Fibroblast of lung (primary cell): ENCODE measurements around the gene CNR1. TPM values are rescaled to one million over a fixed set of nuclear protein-coding genes. Genes with fewer than 3 reads are reported as not detected.

Experiments used
- DNase-seq, 2 donors: peaks; one replicate each; pipeline versions ENCODE4 v3.0.0 to v3.0.0-alpha.2; 2010; ENCODE audit warnings: low read depth in 2 of 2
- H2AFZ ChIP-seq: 2 replicates; pipeline ENCODE4 v1.5.1; 2012; ENCODE audit warnings: low read length, control low read depth, inconsistent platforms
- H3K27ac ChIP-seq: 2 replicates; pipeline ENCODE4 v1.5.1; 2011; ENCODE audit warnings: low read length, control low read depth; ENCODE audit not compliant: insufficient read depth
- H3K27me3 ChIP-seq: 2 replicates; pipeline ENCODE4 v1.5.1; 2011; ENCODE audit warnings: mild to moderate bottlenecking, low read length; ENCODE audit not compliant: control insufficient read depth, insufficient read depth
- H3K36me3 ChIP-seq: 2 replicates; pipeline ENCODE4 v1.5.1; 2011; ENCODE audit warnings: low read length; ENCODE audit not compliant: control insufficient read depth, insufficient read depth
- H3K4me1 ChIP-seq: 2 replicates; pipeline ENCODE4 v1.5.1; 2011; ENCODE audit warnings: low read length; ENCODE audit not compliant: control insufficient read depth, insufficient read depth; ENCODE audit errors: extremely low read depth
- H3K4me2 ChIP-seq: 2 replicates; pipeline ENCODE4 v1.5.1; 2011; ENCODE audit warnings: low read length, control low read depth; ENCODE audit not compliant: insufficient read depth; ENCODE audit errors: extremely low read depth
- H3K4me3 ChIP-seq, 4 experiments: fragments of 200-600 bp in 1 of 4; sonication (generic) in 1 of 4; replicated peaks in 1 of 4; 2 replicates each; pipeline ENCODE4 v1.5.1; 2011 to 2016; ENCODE audit warnings: low read length in 4 of 4, low read depth in 3 of 4, mild to moderate bottlenecking in 3 of 4, control low read depth in 2 of 4, inconsistent platforms in 1 of 4, mixed read lengths in 1 of 4; ENCODE audit not compliant: insufficient read depth in 1 of 4; ENCODE audit errors: control extremely low read depth in 1 of 4
- H3K79me2 ChIP-seq: 2 replicates; pipeline ENCODE4 v1.5.1; 2012; ENCODE audit warnings: mild to moderate bottlenecking, low read length, inconsistent platforms; ENCODE audit not compliant: control insufficient read depth, insufficient read depth
- H3K9ac ChIP-seq: 2 replicates; pipeline ENCODE4 v1.5.1; 2011; ENCODE audit warnings: mild to moderate bottlenecking, low read length, control low read depth; ENCODE audit not compliant: insufficient read depth
- H3K9me3 ChIP-seq: 2 replicates; pipeline ENCODE4 v1.5.1; 2012; ENCODE audit warnings: low read depth, low read length; ENCODE audit not compliant: control insufficient read depth, insufficient read depth
- H4K20me1 ChIP-seq: 2 replicates; pipeline ENCODE4 v1.5.1; 2011; ENCODE audit warnings: low read length; ENCODE audit not compliant: control insufficient read depth, insufficient read depth; ENCODE audit errors: extremely low read depth
- EZH2 ChIP-seq: IDR thresholded peaks from 2 replicates; pipeline ENCODE4 v1.5.1; 2012; ENCODE audit warnings: low read length, control low read depth, mild to moderate bottlenecking; ENCODE audit errors: missing control alignments
- polyA plus RNA-seq, 2 donors: library from polyadenylated mRNA; depleted of rRNA in 1 of 2; stranded (reverse) in 1 of 2; unstranded in 1 of 2; fragments of >200 nt; gene quantifications; 2 replicates each; pipeline ENCODE4 v1.2.1, GENCODE V29; 2011 to 2012; ENCODE audit warnings: missing spikeins in 1 of 2
- total RNA-seq: library from RNA; depleted of rRNA; stranded (reverse); fragments of >200 nt; gene quantifications from 2 replicates; pipeline ENCODE4 v1.2.1, GENCODE V29; 2014
- TF ChIP-seq, protein P1 (sequence below), 2 donors: IDR thresholded peaks in 1 of 2; conservative IDR thresholded peaks in 1 of 2; 1 replicate in 1 of 2; 2 replicates in 1 of 2; pipeline ENCODE4 v1.5.1; 2011 to 2012; ENCODE audit warnings: low read length in 2 of 2, control low read depth in 1 of 2, inconsistent platforms in 1 of 2, low read depth in 1 of 2, mild to moderate bottlenecking in 1 of 2

The CNR1 gene
- total and polyA plus RNA-seq, 2 donors (not counting 1 experiment from before 2014, with no cell fraction given), result not detected

DNA sequence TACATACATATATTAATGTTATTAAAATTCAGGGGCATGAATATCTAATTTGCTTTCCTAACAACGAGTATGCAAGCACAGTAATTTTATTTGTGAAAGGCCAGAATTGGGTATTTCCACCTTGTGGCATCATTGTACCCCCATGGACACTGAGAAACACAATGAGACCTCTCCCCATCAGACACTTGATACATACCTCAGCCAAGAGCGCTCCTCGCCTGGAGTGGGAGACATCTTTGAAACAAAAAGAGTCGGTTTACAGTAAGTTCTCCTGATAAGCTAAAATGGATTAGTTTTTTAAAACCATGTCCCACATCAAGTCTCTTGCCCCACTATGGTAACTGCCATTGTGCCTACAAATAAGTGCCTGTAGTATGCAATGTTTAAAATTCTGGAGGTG lies 2.1 kb downstream of the CNR1 start:
- Histone ChIP-seq H3K36me3 (no peaks in the 10 kb centered on the region), H3K4me1 (no peaks in the 10 kb centered on the region), H3K9me3 (no peaks in the 10 kb centered on the region), H3K27ac (no peak overlapping the region), H4K20me1 (no peaks in the 10 kb centered on the region), H3K79me2 (no peaks in the 10 kb centered on the region), H3K27me3 (peaks cover 33% of the 10 kb centered on the region), H3K4me2 (no peak overlapping the region), H2AFZ (no peak overlapping the region), H3K4me3 (no peak overlapping the region), H3K9ac (no peak overlapping the region)
- no peak for TF ChIP-seq EZH2
- TF ChIP-seq, protein P1, sequence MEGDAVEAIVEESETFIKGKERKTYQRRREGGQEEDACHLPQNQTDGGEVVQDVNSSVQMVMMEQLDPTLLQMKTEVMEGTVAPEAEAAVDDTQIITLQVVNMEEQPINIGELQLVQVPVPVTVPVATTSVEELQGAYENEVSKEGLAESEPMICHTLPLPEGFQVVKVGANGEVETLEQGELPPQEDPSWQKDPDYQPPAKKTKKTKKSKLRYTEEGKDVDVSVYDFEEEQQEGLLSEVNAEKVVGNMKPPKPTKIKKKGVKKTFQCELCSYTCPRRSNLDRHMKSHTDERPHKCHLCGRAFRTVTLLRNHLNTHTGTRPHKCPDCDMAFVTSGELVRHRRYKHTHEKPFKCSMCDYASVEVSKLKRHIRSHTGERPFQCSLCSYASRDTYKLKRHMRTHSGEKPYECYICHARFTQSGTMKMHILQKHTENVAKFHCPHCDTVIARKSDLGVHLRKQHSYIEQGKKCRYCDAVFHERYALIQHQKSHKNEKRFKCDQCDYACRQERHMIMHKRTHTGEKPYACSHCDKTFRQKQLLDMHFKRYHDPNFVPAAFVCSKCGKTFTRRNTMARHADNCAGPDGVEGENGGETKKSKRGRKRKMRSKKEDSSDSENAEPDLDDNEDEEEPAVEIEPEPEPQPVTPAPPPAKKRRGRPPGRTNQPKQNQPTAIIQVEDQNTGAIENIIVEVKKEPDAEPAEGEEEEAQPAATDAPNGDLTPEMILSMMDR (conservative IDR thresholded peaks at IDR 0.05 in 1 of 2, IDR thresholded peaks at IDR 0.05 in 1 of 2; ENCODE audit: low read depth in 1 of 2, low read length in 2 of 2), result no peak
- no peak for DNase-seq

DNA sequence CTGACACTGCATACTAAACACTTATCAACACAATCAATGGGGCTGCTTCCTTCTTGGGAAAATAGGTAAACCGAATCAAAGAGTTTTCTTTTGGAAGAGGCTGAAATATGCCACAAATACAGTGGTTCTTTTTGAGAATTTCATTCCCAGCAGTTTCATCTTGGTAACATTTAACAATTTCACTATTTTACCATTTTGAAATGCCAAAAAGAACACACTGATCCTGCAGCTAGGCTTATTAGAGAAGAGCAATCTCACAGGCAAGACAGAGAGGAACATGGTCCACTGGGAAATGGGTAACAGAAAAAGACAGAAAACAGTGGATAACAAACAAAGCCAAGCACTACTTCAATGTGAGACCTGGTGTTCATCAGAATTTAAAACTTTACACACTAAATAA lies 2.5 kb downstream of the CNR1 start:
- H3K4me1 ChIP-seq, result no peaks in the 10 kb centered on the region
- H4K20me1 ChIP-seq, result no peaks in the 10 kb centered on the region
- peaks cover 33% of the 10 kb centered on the region for H3K27me3 ChIP-seq
- TF ChIP-seq, protein P1 (conservative IDR thresholded peaks at IDR 0.05 in 1 of 2, IDR thresholded peaks at IDR 0.05 in 1 of 2; ENCODE audit: low read depth in 1 of 2, low read length in 2 of 2), result no peak
- TF ChIP-seq EZH2, result no peak
- no peak overlapping the region for H3K4me3 ChIP-seq
- no peak overlapping the region for H2AFZ ChIP-seq
- H3K27ac ChIP-seq, result no peak overlapping the region
- H3K4me2 ChIP-seq, result no peak overlapping the region
- DNase-seq, result no peak
- no peak overlapping the region for H3K9ac ChIP-seq
- no peaks in the 10 kb centered on the region for H3K36me3 ChIP-seq
- H3K79me2 ChIP-seq, result no peaks in the 10 kb centered on the region
- H3K9me3 ChIP-seq, result no peaks in the 10 kb centered on the region

DNA sequence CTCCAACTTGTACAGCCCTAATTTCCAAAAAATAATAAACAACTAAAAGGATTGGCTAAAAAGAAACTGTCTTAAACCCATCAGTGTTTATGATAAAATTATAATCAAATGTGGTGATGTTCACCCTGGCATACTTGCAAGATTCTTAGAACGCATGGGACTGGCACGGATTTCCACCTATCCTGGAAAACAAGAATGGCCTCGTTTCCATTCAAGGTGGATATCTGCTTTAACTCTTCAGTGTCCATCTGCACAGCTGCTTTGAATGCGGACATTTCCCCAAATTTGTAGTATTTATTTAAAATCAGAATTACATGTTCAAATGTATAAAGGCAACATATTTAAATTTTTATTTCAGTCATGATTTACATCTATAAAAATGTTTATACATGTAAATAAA lies 4.2 kb downstream of the CNR1 start:
- no peak for TF ChIP-seq EZH2
- TF ChIP-seq, protein P1 (conservative IDR thresholded peaks at IDR 0.05 in 1 of 2, IDR thresholded peaks at IDR 0.05 in 1 of 2; ENCODE audit: low read depth in 1 of 2, low read length in 2 of 2), result no peak
- Histone ChIP-seq H3K79me2 (no peaks in the 10 kb centered on the region), H3K4me1 (no peaks in the 10 kb centered on the region), H3K9me3 (no peaks in the 10 kb centered on the region), H3K27me3 (peaks cover 16% of the 10 kb centered on the region), H3K27ac (no peak overlapping the region), H3K4me2 (no peak overlapping the region), H4K20me1 (no peaks in the 10 kb centered on the region), H3K9ac (no peak overlapping the region), H2AFZ (no peak overlapping the region), H3K36me3 (no peaks in the 10 kb centered on the region), H3K4me3 (no peak overlapping the region)
- DNase-seq, result no peak
